Muscle layer of colon (tissue), 2 donors: ENCODE measurements around the gene ZNF211.

Source experiments
- H3K27ac ChIP-seq: one replicate; pipeline ENCODE4 v1.7.0; 2013; ENCODE audit warnings: low read depth, mild to moderate bottlenecking, low read length, moderate library complexity
- H3K27me3 ChIP-seq, 2 donors: one replicate each; pipeline ENCODE4 v1.7.0; 2013; ENCODE audit warnings: low read length in 2 of 2, mild to moderate bottlenecking in 2 of 2; ENCODE audit not compliant: insufficient read depth in 2 of 2, control insufficient read depth in 1 of 2
- H3K36me3 ChIP-seq: one replicate; pipeline ENCODE4 v1.7.0; 2013; ENCODE audit warnings: mild to moderate bottlenecking, low read length; ENCODE audit not compliant: insufficient read depth
- H3K4me1 ChIP-seq: one replicate; pipeline ENCODE4 v1.7.0; 2013; ENCODE audit warnings: mild to moderate bottlenecking, low read length; ENCODE audit not compliant: insufficient read depth
- H3K4me3 ChIP-seq, 2 donors: one replicate each; pipeline ENCODE4 v1.7.0; 2013; ENCODE audit warnings: low read length in 2 of 2, low read depth in 1 of 2, mild to moderate bottlenecking in 1 of 2, moderate library complexity in 1 of 2
- H3K9ac ChIP-seq: one replicate; pipeline ENCODE4 v1.7.0; 2013; ENCODE audit warnings: low read length
- H3K9me3 ChIP-seq: one replicate; pipeline ENCODE4 v1.7.0; 2013; ENCODE audit warnings: mild to moderate bottlenecking, low read length
- donor health status: abdominal sarcoma.
- donor health status: Adenocarcinoma of cecum.

ZNF211 gene

GRCh38 chr19:57632987-57633831 lies at the start of gene ZNF211:
TSS of gene ZNF211 (plus strand) at chr19:57633168. CDS start at chr19:57633347, 179 bp downstream.
- H3K36me3 ChIP-seq: peaks cover 17% of the 10 kb centered on the region
- H3K4me3 ChIP-seq: peak within 1 kb of the TSS; percentile 75 to 90
- peaks cover 6% of the 10 kb centered on the region for H3K4me1 ChIP-seq
- H3K9ac ChIP-seq: peak within 1 kb of the TSS; percentile 65
- H3K27ac ChIP-seq: peak within 1 kb of the TSS; percentile 41
- H3K27me3 ChIP-seq: no peaks in the 10 kb centered on the region
- H3K9me3 ChIP-seq: peaks cover 25% of the 10 kb centered on the region

- no peak within 1 kb of the TSS for H3K9ac ChIP-seq
- H3K27me3 ChIP-seq: no peaks in the 10 kb centered on the region
- H3K36me3 ChIP-seq: peaks cover 10% of the 10 kb centered on the region
- no peak within 1 kb of the TSS for H3K27ac ChIP-seq
- peaks cover 30% of the 10 kb centered on the region for H3K9me3 ChIP-seq
- peak within 1 kb of the TSS; percentile 49 to 86 for H3K4me3 ChIP-seq
- peaks cover 19% of the 10 kb centered on the region for H3K4me1 ChIP-seq
These were observed 49.2 kb upstream of the ZNF211 start, which contains the start of gene ZIK1 for GRCh38 chr19:57583521-57584416. TSS of gene ZIK1 (plus strand) at chr19:57584145. CDS start at chr19:57584357, 212 bp downstream.

DNA sequence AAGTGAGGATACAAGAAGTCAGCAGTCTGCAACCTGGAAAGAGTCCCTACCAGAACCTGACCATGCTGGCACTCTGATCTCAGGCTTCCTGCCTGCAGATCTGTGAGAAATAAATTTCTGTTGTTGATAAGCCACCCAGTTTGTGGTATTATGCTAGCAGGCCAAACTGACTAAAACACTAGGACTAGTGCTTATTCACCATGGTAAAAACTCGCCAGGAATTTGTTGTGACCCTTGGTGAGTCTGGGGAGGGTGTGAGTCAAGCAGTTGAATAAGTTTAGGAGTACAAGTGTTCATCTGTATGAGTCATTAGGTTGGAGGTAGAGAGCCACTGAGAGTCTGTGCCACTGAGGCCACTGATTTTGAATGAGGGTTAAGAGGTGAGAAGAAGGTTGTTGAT lies 45.4 kb upstream of the ZNF211 start:
- H3K27ac ChIP-seq: no peak overlapping the region
- H3K9me3 ChIP-seq: peaks cover 61% of the 10 kb centered on the region
- peaks cover 13% of the 10 kb centered on the region for H3K4me1 ChIP-seq
- H3K4me3 ChIP-seq: peak overlapping the region in 1 of 2 donors; percentile 35
- peaks cover 32% of the 10 kb centered on the region for H3K36me3 ChIP-seq
- H3K27me3 ChIP-seq: no peaks in the 10 kb centered on the region
- no peak overlapping the region for H3K9ac ChIP-seq

- H3K4me3 ChIP-seq: peak overlapping the region; percentile 73 to 74
- H3K27me3 ChIP-seq: no peaks in the 10 kb centered on the region
- H3K9ac ChIP-seq: no peak overlapping the region
- H3K36me3 ChIP-seq: peaks cover 2% of the 10 kb centered on the region
- peak overlapping the region; percentile 27 for H3K27ac ChIP-seq
- H3K9me3 ChIP-seq: peaks cover 4% of the 10 kb centered on the region
- peaks cover 6% of the 10 kb centered on the region for H3K4me1 ChIP-seq
These were observed 33.6 kb upstream of the ZNF211 start for GRCh38 chr19:57599377-57599760.

DNA sequence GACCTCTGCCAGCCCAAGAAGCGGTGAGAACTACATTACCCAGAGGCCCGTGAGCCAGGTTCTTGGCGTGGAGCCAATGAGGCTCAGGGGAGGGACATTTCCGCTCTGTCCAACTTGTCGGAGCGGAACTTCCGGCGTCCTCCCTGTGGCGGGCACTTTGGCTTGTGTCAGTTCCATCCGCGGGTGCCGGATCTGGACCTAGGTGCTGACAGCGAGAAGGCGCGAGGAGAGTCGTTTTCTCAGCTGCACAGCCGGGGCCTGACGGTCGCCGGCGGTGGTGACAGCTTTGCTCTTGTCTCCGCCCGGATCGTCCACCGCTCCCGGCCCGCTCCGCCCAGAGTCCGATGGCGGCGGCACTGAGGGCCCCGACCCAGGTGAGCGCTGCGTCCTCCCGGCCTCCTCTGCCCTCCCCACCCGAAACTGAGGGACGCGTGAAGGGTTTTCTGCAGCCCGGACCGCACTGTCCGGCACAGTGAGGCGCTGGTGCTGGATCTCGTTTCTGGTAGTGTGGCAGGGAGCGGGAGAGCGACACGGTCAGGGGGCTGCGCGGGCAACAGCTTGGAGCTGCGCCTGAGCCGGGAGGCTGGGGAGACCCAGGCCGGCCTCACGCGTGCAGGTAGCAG lies 33.1 kb upstream of the ZNF211 start, which contains the start of gene ZNF530:
ZNF530 (plus strand) TSS at position 125 of the 623 bp plus-strand sequence. CDS start 4,461 bp downstream, outside the sequence.
- H3K27me3 ChIP-seq: no peaks in the 10 kb centered on the region
- H3K4me1 ChIP-seq: peaks cover 6% of the 10 kb centered on the region
- H3K9ac ChIP-seq: peak within 1 kb of the TSS; percentile 24
- peaks cover 7% of the 10 kb centered on the region for H3K36me3 ChIP-seq
- H3K4me3 ChIP-seq: peak within 1 kb of the TSS; percentile 73 to 74
- H3K27ac ChIP-seq: peak within 1 kb of the TSS; percentile 27
- peaks cover 4% of the 10 kb centered on the region for H3K9me3 ChIP-seq

DNA sequence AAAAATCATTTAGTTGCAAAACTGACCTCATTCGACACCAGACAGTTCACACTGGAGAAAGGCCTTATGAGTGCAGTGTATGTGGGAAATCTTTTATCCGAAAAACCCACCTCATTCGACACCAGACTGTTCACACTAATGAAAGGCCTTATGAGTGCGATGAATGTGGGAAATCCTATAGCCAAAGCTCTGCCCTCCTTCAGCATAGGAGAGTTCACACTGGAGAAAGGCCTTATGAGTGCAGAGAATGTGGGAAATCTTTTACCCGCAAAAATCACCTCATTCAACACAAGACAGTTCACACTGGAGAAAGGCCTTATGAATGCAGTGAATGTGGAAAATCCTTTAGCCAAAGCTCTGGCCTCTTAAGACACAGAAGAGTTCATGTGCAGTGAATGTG lies 26.0 kb upstream of the ZNF211 start:
- no peaks in the 10 kb centered on the region for H3K4me1 ChIP-seq
- H3K9me3 ChIP-seq: peaks cover 23% of the 10 kb centered on the region
- no peak overlapping the region for H3K9ac ChIP-seq
- H3K36me3 ChIP-seq: peaks cover 26% of the 10 kb centered on the region
- no peak overlapping the region for H3K4me3 ChIP-seq
- no peak overlapping the region for H3K27ac ChIP-seq
- no peaks in the 10 kb centered on the region for H3K27me3 ChIP-seq

- Histone ChIP-seq H3K27me3 (no peaks in the 10 kb centered on the region), H3K4me3 (no peak overlapping the region), H3K9ac (no peak overlapping the region), H3K27ac (no peak overlapping the region), H3K9me3 (peaks cover 31% of the 10 kb centered on the region), H3K4me1 (peaks cover 15% of the 10 kb centered on the region), H3K36me3 (peaks cover 11% of the 10 kb centered on the region)
These were observed 21.9 kb upstream of the ZNF211 start for GRCh38 chr19:57611113-57611512.

DNA sequence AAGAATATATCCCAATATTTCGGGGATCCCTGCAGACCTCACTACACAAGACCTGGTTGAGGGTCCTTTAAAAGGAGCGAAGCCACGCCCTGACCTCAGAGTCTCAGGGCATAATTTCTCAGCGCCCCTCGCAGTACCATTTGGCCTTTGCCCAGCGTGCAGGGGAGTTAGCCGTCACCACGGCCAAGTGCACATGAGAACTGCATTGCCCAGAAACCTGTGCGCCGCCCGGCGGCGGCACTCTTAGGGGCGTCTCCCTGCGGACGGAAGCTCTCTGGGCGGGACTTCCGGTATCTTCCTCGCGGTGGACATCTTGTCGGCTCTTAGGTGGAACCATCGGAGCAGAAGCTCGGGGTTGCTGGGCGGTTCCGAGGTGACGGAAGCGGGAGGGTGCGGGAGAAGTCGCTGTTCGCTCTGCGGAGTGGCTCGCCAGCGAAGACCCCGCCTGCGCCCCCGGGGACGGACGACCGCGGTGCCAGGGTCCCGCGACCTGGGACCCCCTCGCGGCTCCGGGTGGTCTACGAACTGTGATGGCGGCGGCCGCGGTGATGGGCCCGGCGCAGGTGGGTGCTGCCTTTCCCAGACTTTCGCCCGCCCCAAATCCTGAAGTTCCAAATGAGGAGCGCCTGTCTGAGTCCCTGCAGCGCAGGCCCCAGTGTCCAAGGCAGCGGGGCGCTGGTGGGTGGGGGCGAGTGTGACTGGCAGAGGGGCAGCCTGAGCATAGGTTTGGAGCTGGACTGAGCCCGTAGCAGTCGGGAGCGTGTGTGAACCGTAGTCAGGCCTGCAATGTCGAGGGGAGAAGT lies 18.8 kb upstream of the ZNF211 start, which contains the start of gene ZNF134:
ZNF134 (plus strand) TSS at position 302 of the 803 bp plus-strand sequence. CDS start 5,227 bp downstream, outside the sequence.
- peaks cover 34% of the 10 kb centered on the region for H3K36me3 ChIP-seq
- peaks cover 45% of the 10 kb centered on the region for H3K9me3 ChIP-seq
- peak within 1 kb of the TSS; percentile 65 for H3K27ac ChIP-seq
- peaks cover 15% of the 10 kb centered on the region for H3K4me1 ChIP-seq
- peak within 1 kb of the TSS; percentile 31 for H3K9ac ChIP-seq
- peak within 1 kb of the TSS; percentile 94 to 97 for H3K4me3 ChIP-seq
- no peaks in the 10 kb centered on the region for H3K27me3 ChIP-seq

- H3K27me3 ChIP-seq: no peaks in the 10 kb centered on the region
- H3K4me3 ChIP-seq: peak overlapping the region; percentile 2 to 94
- peaks cover 15% of the 10 kb centered on the region for H3K4me1 ChIP-seq
- no peak overlapping the region for H3K27ac ChIP-seq
- no peak overlapping the region for H3K9ac ChIP-seq
- peaks cover 57% of the 10 kb centered on the region for H3K9me3 ChIP-seq
- H3K36me3 ChIP-seq: peaks cover 46% of the 10 kb centered on the region
These were observed 17.6 kb upstream of the ZNF211 start for GRCh38 chr19:57615346-57615745.

DNA sequence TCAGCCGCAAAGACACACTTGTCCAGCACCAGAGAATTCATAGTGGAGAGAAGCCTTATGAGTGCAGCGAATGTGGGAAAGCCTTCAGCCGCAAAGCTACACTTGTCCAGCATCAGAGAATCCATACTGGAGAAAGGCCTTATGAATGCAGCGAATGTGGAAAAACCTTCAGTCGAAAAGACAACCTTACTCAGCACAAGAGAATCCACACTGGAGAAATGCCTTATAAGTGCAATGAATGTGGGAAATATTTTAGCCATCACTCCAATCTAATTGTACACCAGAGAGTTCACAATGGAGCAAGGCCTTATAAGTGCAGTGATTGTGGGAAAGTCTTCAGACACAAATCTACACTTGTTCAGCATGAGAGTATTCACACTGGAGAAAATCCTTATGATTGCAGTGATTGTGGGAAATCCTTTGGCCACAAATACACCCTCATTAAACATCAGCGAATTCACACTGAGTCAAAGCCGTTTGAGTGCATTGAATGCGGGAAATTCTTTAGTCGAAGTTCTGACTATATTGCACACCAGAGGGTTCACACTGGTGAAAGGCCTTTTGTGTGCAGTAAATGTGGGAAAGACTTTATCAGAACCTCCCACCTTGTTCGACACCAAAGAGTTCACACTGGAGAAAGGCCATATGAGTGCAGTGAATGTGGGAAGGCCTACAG lies 12.2 kb upstream of the ZNF211 start:
- Histone ChIP-seq H3K36me3 (peaks cover 81% of the 10 kb centered on the region), H3K9me3 (peaks cover 90% of the 10 kb centered on the region), H3K4me3 (peak overlapping the region; percentile 0 to 44), H3K27ac (no peak overlapping the region), H3K27me3 (no peaks in the 10 kb centered on the region), H3K9ac (no peak overlapping the region), H3K4me1 (no peaks in the 10 kb centered on the region)
